ENCODE results near the gene FBXW8.

FBXW8 gene

GRCh38 chr12:117014342-117014887, 103.7 kb downstream of the FBXW8 start:
- DNase-seq (ENCODE audit: extremely low spot score, insufficient read length, low read depth), result no peak
- FAIRE-seq, result no peak

DNA sequence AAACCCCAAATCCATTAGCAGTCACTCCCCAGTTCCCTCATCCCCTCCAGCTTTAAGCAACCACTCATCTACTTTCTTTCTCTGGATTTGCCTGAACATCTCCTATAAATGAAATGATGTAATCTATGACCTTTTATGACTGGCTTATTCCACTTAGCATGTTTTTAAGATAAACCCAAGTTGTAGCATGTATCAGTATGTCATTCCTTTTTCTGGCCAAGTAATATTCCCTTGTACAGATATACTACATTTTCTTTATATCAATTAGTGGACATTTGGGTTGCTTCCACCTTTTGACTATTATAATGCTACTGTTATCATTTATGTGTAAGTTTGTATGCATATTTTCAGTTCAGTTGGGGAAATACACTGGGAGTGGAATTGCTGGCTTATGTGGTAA, 105.1 kb downstream of the FBXW8 start:
- FAIRE-seq, result no peak
- no peak for DNase-seq (ENCODE audit: extremely low spot score, insufficient read length, low read depth)

DNA sequence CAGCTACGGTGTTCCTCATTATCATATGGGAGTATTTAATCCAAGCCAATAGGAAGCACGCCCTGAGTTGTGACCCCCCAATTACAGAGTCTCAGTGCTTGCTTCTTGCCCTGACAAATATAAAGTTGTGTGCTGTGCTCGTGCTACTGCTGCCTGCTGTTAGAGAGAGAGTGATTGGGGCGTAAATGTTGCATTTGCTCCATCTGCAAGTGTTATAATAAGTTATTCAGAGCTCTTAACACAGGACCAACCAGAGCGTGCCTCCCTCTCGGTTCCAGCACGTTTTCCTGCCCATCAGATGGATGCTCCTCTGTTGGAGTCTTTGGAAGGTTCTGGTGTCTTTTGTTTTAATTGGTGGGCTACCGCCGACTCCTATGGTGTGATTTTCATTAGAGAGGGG, 107.1 kb downstream of the FBXW8 start:
- DNase-seq (ENCODE audit: extremely low spot score, insufficient read length, low read depth) (no peak), FAIRE-seq (no peak)

- FAIRE-seq, result no peak
- DNase-seq (ENCODE audit: extremely low spot score, insufficient read length, low read depth), result no peak
Observed at GRCh38 chr12:117018276-117018675, 107.5 kb downstream of the FBXW8 start.

GRCh38 chr12:117018685-117019084, 107.9 kb downstream of the FBXW8 start:
- DNase-seq (ENCODE audit: extremely low spot score, insufficient read length, low read depth) (no peak), FAIRE-seq (no peak)

DNA sequence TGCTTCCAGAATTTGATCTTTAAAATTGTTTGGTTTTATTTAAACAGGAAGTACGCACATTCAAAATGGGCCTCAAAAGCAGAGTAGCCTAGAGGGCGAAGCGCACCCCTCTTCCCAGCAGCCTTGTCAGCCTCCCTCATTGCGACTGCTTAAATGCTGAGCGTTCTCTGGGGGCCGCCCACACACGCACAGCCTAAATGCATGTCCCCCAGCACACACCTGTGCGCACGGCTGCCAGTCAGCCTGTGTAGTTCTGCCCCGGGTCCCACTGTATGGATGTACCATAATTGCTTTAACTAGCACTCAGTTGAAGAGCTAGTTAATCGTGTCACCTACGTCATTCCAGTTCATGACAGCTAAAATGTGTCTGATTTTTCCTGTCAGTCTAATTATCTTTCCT, 109.1 kb downstream of the FBXW8 start:
- DNase-seq (ENCODE audit: extremely low spot score, insufficient read length, low read depth) (no peak), FAIRE-seq (no peak)

GRCh38 chr12:117020536-117021220, 109.9 kb downstream of the FBXW8 start:
- DNase-seq (ENCODE audit: extremely low spot score, insufficient read length, low read depth) (no peak), FAIRE-seq (no peak)

DNA sequence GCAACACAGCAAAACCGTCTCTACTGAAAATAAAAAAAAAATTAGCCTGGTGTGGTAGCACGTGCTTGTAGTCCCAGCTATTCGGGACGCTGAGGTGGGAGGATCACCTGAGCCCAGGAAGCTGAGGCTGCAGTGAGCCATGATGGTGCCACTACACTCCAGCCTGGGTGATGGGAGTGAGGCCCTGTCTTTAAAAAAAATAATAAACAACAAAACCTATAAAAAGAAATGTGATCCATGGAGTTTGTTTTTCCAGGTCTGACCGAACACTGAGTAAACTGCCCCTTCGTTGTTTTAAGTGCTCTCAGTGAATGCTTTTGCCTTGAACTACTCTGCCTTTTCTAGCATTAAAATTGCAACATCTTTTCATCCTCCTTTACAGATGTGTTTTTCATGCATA, 111.7 kb downstream of the FBXW8 start:
- DNase-seq (ENCODE audit: extremely low spot score, insufficient read length, low read depth) (no peak), FAIRE-seq (no peak)

DNA sequence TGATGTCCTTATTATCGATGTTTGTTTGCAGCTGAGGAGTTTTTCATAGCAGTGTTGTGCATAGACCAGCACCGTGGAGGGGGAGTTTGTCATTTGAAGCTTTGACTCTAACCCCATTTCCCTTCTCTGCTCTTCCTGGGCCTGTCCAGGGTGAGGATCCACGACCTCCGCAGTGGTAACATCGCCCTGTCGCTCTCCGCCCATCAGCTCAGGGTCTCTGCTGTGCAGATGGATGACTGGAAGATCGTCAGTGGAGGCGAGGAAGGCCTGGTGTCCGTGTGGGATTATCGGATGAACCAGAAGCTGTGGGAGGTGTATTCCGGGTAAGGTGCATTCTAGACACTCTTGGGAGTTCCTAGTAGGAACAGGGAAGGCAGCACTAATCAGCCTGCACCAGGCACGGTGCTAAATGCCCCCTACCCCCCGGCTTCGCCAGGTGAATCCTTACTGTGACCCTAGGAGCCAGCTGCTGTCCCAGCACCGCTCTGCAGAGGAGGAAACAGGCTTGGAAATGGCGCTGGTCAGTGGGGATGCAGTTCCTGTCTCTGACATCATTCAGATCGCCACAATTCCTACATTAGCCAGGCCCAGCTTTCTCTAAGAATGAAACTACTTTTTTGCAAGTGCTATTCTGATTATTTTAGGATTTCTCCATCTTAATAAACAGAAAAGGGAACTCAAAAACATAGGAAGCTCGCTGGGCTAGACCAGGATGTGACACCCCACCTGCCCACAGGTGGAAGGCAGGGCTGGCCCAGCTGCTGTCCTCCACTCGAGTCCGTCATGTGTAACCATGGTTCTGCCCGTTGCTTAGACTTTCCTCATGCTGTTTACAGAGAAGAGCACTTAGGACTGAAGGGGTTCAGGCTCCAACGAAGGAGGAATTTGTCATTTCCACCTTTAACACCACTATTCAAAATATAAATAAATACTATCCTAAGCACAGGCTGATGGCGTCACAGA, 113.5 kb downstream of the FBXW8 start:
- DNase-seq (ENCODE audit: extremely low spot score, insufficient read length, low read depth) (no peak), FAIRE-seq (no peak)

GRCh38 chr12:117024961-117025480, 114.3 kb downstream of the FBXW8 start:
- FAIRE-seq (no peak), DNase-seq (ENCODE audit: extremely low spot score, insufficient read length, low read depth) (no peak)

DNA sequence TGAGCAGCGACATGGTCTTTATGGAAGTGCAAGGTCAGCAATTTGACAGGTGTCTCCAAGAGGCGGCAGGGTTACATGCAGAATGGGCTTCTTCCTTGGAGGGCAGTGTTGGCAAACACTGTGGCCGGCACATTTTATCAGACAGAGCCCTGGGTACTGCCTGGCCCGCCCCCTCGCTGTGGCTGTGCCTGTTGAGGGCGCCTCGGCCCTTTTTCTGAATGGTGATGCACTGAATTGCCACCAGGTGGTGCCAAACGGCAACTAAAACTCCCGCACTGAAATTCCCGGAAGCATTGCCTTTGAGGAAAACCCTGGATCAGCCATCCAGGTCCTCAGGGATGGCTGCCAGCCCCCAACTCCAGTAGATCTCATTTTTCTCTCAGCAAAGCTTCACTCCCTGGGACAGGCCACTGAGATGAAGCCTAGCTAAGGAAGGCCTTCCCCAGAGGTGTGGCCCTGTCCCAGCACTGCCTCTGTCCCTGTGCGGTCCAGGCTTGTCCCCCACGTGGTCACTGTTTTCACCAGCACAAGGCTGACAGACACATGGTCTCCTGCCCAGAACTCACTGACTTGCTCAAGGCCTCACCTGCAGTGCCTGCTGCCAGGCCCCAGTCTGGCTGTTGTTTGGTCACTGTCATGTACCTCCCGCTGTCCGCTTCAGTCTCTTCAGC, 114.9 kb downstream of the FBXW8 start:
- FAIRE-seq (peak; percentile 81), DNase-seq (ENCODE audit: extremely low spot score, insufficient read length, low read depth) (peak; percentile 53)

DNA sequence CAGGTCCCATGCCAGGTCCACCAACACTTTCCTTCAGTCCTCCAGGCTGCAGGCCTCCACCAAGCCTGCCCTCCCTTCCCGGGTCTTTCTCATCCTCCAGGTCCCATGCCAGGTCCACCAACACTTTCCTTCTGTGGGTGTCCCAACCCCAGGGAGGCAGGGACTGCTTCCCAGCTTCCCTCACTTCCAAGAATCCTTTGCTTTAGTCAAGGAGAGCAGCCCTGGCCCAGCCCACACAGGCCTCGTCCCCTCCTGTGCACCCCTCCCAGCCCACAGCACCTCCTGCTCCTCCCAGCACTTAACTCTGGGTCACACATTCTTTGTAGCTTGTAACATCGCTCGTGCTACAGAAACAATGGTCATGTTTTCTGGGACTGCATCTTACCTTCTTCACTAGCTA, 115.6 kb downstream of the FBXW8 start:
- FAIRE-seq (no peak), DNase-seq (ENCODE audit: extremely low spot score, insufficient read length, low read depth) (no peak)

GRCh38 chr12:117026921-117027250, 116.1 kb downstream of the FBXW8 start:
- DNase-seq (ENCODE audit: extremely low spot score, insufficient read length, low read depth), result no peak
- no peak for FAIRE-seq

GRCh38 chr12:117027251-117028086, 116.7 kb downstream of the FBXW8 start:
- FAIRE-seq, result no peak
- no peak for DNase-seq (ENCODE audit: extremely low spot score, insufficient read length, low read depth)

GRCh38 chr12:117028254-117028653, 117.5 kb downstream of the FBXW8 start:
- DNase-seq (ENCODE audit: extremely low spot score, insufficient read length, low read depth), result no peak

GRCh38 chr12:117030187-117030900, 119.6 kb downstream of the FBXW8 start:
- DNase-seq (ENCODE audit: extremely low spot score, insufficient read length, low read depth) (no peak), FAIRE-seq (no peak)

More at GRCh38 chr12:117028254-117028653, 117.5 kb downstream of the FBXW8 start:
- no peak for FAIRE-seq

- FAIRE-seq, result no peak
Observed at GRCh38 chr12:117031843-117032592, 121.3 kb downstream of the FBXW8 start.

More at GRCh38 chr12:117031843-117032592, 121.3 kb downstream of the FBXW8 start:
- DNase-seq (ENCODE audit: extremely low spot score, insufficient read length, low read depth), result no peak
